ENCODE measurements around the gene FYCO1. TPM values are rescaled to one million over a fixed set of nuclear protein-coding genes. Genes with fewer than 3 reads are reported as not detected.

FYCO1 gene
- total and polyA plus RNA-seq, 2 of the 13 experiments (the other 11 are each of a cell fraction or from before 2014, with no cell fraction given): 2.7 to 4.2 TPM

DNA sequence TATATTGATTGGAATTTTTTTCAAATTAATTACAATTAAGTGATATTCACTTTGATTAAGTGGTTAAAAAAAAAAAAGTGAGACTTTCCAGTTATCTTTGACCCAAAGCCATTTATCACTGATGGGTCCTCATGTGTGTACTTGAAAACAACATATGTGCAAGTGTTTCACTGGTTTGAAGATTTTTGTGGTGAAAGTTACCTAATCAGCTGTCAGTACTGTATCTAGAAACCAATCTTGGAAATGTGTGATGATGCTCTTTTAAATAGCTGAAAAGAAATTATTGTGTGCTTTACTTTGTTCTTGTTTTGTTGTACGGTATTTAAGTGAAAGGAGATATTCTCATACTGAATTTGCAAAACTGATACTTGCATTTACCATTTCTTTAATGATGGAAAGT, 43.3 kb upstream of the FYCO1 start:
- Histone ChIP-seq H3K36me3 (replicated peaks in 1 of 2; ENCODE audit: control insufficient read depth in 1 of 2, insufficient read depth in 2 of 2, low read length in 2 of 2) (no peaks in the 10 kb centered on the region), H3K27me3 (ENCODE audit: control insufficient read depth in 1 of 2, insufficient read depth in 2 of 2, low read length in 2 of 2) (no peaks in the 10 kb centered on the region), H3K4me3 (replicated peaks in 1 of 3; ENCODE audit: insufficient read depth in 1 of 3, low read depth in 2 of 3, low read length in 3 of 3) (no peak overlapping the region), H3K27ac (ENCODE audit: extremely low read length, insufficient read depth, low read length) (no peak overlapping the region), H3K79me2 (ENCODE audit: insufficient read depth, low read length) (no peaks in the 10 kb centered on the region), H2AFZ (ENCODE audit: low read length) (no peak overlapping the region), H3K4me1 (ENCODE audit: insufficient read depth, low read length) (no peaks in the 10 kb centered on the region), H3K9ac (ENCODE audit: insufficient read depth, low read depth, low read length) (no peak overlapping the region), H4K20me1 (ENCODE audit: insufficient read depth, low read length) (no peaks in the 10 kb centered on the region), H3K9me3 (ENCODE audit: low read length) (no peaks in the 10 kb centered on the region), H3K4me2 (ENCODE audit: low read depth, low read length) (no peak overlapping the region)
- intact Hi-C loops (cut with micrococcal nuclease; ENCODE audit: unreplicated experiment): no loop called here
- CTCF ChIA-PET (ENCODE audit: low intra/inter-chr PET ratio, low total read pairs): no interaction called here
- WGBS (ENCODE audit: low lambda C conversion rate): 79% methylated on average over 1 of the region's 1 CpG
- FAIRE-seq (no peak), ATAC-seq (no peak), DNase-seq (ENCODE audit: low spot score) (no peak)
- in situ Hi-C loops (cut with HindIII; ENCODE audit: extremely low pct_ligation_motif_present, low pct_unique_long_range_greater_than_20kb): no loop called here
- no TSS peak for BruUV-seq (replicated peaks)
- POLR2A ChIA-PET: no interaction called here
- TF ChIP-seq KAT7 (CRISPR knock-in tag; IDR thresholded peaks at IDR 0.05; ENCODE audit: borderline replicate concordance) (no peak), POLR2A (IDR thresholded peaks at IDR 0.05; ENCODE audit: insufficient read depth in 1 of 2, low read depth in 2 of 2, low read length in 2 of 2) (no peak), FOSL2 (CRISPR knock-in tag; IDR thresholded peaks at IDR 0.05) (no peak), ZNF713 (CRISPR knock-in tag; IDR thresholded peaks at IDR 0.05) (no peak), MYNN (CRISPR knock-in tag; IDR thresholded peaks at IDR 0.05; ENCODE audit: low read depth) (no peak), ZMAT3 (CRISPR knock-in tag; conservative IDR thresholded peaks at IDR 0.05) (no peak)
- TF ChIP-seq, protein P1, sequence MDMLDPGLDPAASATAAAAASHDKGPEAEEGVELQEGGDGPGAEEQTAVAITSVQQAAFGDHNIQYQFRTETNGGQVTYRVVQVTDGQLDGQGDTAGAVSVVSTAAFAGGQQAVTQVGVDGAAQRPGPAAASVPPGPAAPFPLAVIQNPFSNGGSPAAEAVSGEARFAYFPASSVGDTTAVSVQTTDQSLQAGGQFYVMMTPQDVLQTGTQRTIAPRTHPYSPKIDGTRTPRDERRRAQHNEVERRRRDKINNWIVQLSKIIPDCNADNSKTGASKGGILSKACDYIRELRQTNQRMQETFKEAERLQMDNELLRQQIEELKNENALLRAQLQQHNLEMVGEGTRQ (IDR thresholded peaks at IDR 0.05; ENCODE audit: low read depth, low read length): no peak
- TF ChIP-seq, protein P1 (CRISPR knock-in tag; IDR thresholded peaks at IDR 0.05; ENCODE audit: borderline replicate concordance): no peak
- TF ChIP-seq, protein P2, sequence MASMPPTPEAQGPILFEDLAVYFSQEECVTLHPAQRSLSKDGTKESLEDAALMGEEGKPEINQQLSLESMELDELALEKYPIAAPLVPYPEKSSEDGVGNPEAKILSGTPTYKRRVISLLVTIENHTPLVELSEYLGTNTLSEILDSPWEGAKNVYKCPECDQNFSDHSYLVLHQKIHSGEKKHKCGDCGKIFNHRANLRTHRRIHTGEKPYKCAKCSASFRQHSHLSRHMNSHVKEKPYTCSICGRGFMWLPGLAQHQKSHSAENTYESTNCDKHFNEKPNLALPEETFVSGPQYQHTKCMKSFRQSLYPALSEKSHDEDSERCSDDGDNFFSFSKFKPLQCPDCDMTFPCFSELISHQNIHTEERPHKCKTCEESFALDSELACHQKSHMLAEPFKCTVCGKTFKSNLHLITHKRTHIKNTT (CRISPR knock-in tag; IDR thresholded peaks at IDR 0.05): no peak
- TF ChIP-seq, protein P3, sequence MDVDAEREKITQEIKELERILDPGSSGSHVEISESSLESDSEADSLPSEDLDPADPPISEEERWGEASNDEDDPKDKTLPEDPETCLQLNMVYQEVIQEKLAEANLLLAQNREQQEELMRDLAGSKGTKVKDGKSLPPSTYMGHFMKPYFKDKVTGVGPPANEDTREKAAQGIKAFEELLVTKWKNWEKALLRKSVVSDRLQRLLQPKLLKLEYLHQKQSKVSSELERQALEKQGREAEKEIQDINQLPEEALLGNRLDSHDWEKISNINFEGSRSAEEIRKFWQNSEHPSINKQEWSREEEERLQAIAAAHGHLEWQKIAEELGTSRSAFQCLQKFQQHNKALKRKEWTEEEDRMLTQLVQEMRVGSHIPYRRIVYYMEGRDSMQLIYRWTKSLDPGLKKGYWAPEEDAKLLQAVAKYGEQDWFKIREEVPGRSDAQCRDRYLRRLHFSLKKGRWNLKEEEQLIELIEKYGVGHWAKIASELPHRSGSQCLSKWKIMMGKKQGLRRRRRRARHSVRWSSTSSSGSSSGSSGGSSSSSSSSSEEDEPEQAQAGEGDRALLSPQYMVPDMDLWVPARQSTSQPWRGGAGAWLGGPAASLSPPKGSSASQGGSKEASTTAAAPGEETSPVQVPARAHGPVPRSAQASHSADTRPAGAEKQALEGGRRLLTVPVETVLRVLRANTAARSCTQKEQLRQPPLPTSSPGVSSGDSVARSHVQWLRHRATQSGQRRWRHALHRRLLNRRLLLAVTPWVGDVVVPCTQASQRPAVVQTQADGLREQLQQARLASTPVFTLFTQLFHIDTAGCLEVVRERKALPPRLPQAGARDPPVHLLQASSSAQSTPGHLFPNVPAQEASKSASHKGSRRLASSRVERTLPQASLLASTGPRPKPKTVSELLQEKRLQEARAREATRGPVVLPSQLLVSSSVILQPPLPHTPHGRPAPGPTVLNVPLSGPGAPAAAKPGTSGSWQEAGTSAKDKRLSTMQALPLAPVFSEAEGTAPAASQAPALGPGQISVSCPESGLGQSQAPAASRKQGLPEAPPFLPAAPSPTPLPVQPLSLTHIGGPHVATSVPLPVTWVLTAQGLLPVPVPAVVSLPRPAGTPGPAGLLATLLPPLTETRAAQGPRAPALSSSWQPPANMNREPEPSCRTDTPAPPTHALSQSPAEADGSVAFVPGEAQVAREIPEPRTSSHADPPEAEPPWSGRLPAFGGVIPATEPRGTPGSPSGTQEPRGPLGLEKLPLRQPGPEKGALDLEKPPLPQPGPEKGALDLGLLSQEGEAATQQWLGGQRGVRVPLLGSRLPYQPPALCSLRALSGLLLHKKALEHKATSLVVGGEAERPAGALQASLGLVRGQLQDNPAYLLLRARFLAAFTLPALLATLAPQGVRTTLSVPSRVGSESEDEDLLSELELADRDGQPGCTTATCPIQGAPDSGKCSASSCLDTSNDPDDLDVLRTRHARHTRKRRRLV (CRISPR knock-in tag; IDR thresholded peaks at IDR 0.05): no peak
- TF ChIP-seq, protein P4, sequence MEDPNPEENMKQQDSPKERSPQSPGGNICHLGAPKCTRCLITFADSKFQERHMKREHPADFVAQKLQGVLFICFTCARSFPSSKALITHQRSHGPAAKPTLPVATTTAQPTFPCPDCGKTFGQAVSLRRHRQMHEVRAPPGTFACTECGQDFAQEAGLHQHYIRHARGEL (CRISPR knock-in tag; IDR thresholded peaks at IDR 0.05): no peak
- TF ChIP-seq, protein P5, sequence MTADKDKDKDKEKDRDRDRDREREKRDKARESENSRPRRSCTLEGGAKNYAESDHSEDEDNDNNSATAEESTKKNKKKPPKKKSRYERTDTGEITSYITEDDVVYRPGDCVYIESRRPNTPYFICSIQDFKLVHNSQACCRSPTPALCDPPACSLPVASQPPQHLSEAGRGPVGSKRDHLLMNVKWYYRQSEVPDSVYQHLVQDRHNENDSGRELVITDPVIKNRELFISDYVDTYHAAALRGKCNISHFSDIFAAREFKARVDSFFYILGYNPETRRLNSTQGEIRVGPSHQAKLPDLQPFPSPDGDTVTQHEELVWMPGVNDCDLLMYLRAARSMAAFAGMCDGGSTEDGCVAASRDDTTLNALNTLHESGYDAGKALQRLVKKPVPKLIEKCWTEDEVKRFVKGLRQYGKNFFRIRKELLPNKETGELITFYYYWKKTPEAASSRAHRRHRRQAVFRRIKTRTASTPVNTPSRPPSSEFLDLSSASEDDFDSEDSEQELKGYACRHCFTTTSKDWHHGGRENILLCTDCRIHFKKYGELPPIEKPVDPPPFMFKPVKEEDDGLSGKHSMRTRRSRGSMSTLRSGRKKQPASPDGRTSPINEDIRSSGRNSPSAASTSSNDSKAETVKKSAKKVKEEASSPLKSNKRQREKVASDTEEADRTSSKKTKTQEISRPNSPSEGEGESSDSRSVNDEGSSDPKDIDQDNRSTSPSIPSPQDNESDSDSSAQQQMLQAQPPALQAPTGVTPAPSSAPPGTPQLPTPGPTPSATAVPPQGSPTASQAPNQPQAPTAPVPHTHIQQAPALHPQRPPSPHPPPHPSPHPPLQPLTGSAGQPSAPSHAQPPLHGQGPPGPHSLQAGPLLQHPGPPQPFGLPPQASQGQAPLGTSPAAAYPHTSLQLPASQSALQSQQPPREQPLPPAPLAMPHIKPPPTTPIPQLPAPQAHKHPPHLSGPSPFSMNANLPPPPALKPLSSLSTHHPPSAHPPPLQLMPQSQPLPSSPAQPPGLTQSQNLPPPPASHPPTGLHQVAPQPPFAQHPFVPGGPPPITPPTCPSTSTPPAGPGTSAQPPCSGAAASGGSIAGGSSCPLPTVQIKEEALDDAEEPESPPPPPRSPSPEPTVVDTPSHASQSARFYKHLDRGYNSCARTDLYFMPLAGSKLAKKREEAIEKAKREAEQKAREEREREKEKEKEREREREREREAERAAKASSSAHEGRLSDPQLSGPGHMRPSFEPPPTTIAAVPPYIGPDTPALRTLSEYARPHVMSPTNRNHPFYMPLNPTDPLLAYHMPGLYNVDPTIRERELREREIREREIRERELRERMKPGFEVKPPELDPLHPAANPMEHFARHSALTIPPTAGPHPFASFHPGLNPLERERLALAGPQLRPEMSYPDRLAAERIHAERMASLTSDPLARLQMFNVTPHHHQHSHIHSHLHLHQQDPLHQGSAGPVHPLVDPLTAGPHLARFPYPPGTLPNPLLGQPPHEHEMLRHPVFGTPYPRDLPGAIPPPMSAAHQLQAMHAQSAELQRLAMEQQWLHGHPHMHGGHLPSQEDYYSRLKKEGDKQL (CRISPR knock-in tag; IDR thresholded peaks at IDR 0.05; ENCODE audit: low read depth): no peak

Data from HepG2 (cell line).